ENCODE data around the gene PDE7B.

Gene PDE7B

GRCh38 chr6:135901774-135902524, 50.4 kb downstream of the PDE7B start:
- Histone ChIP-seq H2AFZ (ENCODE audit: low read length) (no peak overlapping the region), H3K9me3 (ENCODE audit: low read length) (no peaks in the 10 kb centered on the region), H3K27ac (ENCODE audit: low read depth, low read length, poor library complexity, severe bottlenecking) (no peak overlapping the region), H3K4me2 (ENCODE audit: low read length) (no peak overlapping the region), H3K27me3 (ENCODE audit: insufficient read depth, low read length) (no peaks in the 10 kb centered on the region), H3K4me3 (ENCODE audit: low read depth, low read length, poor library complexity, severe bottlenecking) (no peak overlapping the region), H3F3A (ENCODE audit: insufficient read depth, low read length) (no peaks in the 10 kb centered on the region), H4K20me1 (ENCODE audit: insufficient read depth, low read length) (no peaks in the 10 kb centered on the region), H3K4me1 (ENCODE audit: insufficient read depth, low read length, severe bottlenecking) (no peaks in the 10 kb centered on the region), H3K9ac (ENCODE audit: low read length) (no peak overlapping the region), H3K9me2 (ENCODE audit: low read depth, low read length) (no peaks in the 10 kb centered on the region), H3K36me3 (ENCODE audit: insufficient read depth, low read length) (no peaks in the 10 kb centered on the region), H3K79me2 (ENCODE audit: insufficient read depth, low read length) (no peaks in the 10 kb centered on the region)
- TF ChIP-seq EZH2 (IDR thresholded peaks at IDR 0.05; ENCODE audit: borderline replicate concordance, low read length) (no peak), CTCF (IDR thresholded peaks at IDR 0.05; ENCODE audit: low read length) (no peak)

- no peaks in the 10 kb centered on the region for H3F3A ChIP-seq (ENCODE audit: insufficient read depth, low read length)
- no peak overlapping the region for H3K4me3 ChIP-seq (ENCODE audit: low read depth, low read length, poor library complexity, severe bottlenecking)
- no peaks in the 10 kb centered on the region for H3K9me2 ChIP-seq (ENCODE audit: low read depth, low read length)
- H3K9ac ChIP-seq (ENCODE audit: low read length), result no peak overlapping the region
- H3K9me3 ChIP-seq (ENCODE audit: low read length), result no peaks in the 10 kb centered on the region
- no peaks in the 10 kb centered on the region for H3K4me1 ChIP-seq (ENCODE audit: insufficient read depth, low read length, severe bottlenecking)
- TF ChIP-seq EZH2 (IDR thresholded peaks at IDR 0.05; ENCODE audit: borderline replicate concordance, low read length) (no peak), CTCF (IDR thresholded peaks at IDR 0.05; ENCODE audit: low read length) (no peak)
- H3K79me2 ChIP-seq (ENCODE audit: insufficient read depth, low read length), result no peaks in the 10 kb centered on the region
- H3K36me3 ChIP-seq (ENCODE audit: insufficient read depth, low read length), result no peaks in the 10 kb centered on the region
- H3K27ac ChIP-seq (ENCODE audit: low read depth, low read length, poor library complexity, severe bottlenecking), result no peak overlapping the region
- H3K4me2 ChIP-seq (ENCODE audit: low read length), result no peak overlapping the region
- H2AFZ ChIP-seq (ENCODE audit: low read length), result no peak overlapping the region
- no peaks in the 10 kb centered on the region for H3K27me3 ChIP-seq (ENCODE audit: insufficient read depth, low read length)
- no peaks in the 10 kb centered on the region for H4K20me1 ChIP-seq (ENCODE audit: insufficient read depth, low read length)
Measured at GRCh38 chr6:135902756-135903331, 51.3 kb downstream of the PDE7B start.

DNA sequence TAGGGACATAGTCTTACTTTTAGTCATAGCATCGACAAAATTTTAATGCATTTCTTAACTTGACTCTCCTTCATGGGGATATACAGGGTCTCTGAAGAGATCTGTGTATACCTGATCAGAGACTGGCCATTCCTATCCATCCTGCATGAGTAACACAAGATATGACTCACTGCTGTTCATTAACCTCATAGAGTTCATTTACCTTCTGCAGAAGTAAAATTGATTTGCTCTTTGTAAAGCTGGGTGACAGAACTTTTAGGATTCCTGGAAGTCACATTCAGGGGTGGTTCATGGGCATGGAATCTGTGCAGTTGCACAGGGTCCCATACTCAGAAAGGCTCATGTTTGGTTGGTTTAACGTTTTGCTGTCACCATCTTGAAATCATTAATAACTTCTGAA, 53.2 kb downstream of the PDE7B start:
- no peaks in the 10 kb centered on the region for H3K9me3 ChIP-seq (ENCODE audit: low read length)
- H3K4me1 ChIP-seq (ENCODE audit: insufficient read depth, low read length, severe bottlenecking), result no peaks in the 10 kb centered on the region
- TF ChIP-seq CTCF (IDR thresholded peaks at IDR 0.05; ENCODE audit: low read length) (no peak), EZH2 (IDR thresholded peaks at IDR 0.05; ENCODE audit: borderline replicate concordance, low read length) (no peak)
- H4K20me1 ChIP-seq (ENCODE audit: insufficient read depth, low read length), result no peaks in the 10 kb centered on the region
- H3K4me3 ChIP-seq (ENCODE audit: low read depth, low read length, poor library complexity, severe bottlenecking), result no peak overlapping the region
- H3K9ac ChIP-seq (ENCODE audit: low read length), result no peak overlapping the region
- no peaks in the 10 kb centered on the region for H3F3A ChIP-seq (ENCODE audit: insufficient read depth, low read length)
- no peak overlapping the region for H3K4me2 ChIP-seq (ENCODE audit: low read length)
- H3K27ac ChIP-seq (ENCODE audit: low read depth, low read length, poor library complexity, severe bottlenecking), result no peak overlapping the region
- no peak overlapping the region for H2AFZ ChIP-seq (ENCODE audit: low read length)
- no peaks in the 10 kb centered on the region for H3K36me3 ChIP-seq (ENCODE audit: insufficient read depth, low read length)
- H3K9me2 ChIP-seq (ENCODE audit: low read depth, low read length), result no peaks in the 10 kb centered on the region
- no peaks in the 10 kb centered on the region for H3K79me2 ChIP-seq (ENCODE audit: insufficient read depth, low read length)
- H3K27me3 ChIP-seq (ENCODE audit: insufficient read depth, low read length), result no peaks in the 10 kb centered on the region

All from OCI-LY1 (cell line).